DMS153 treated with DMSO at 0.1 percent for 48 hours (cell line): ENCODE measurements around the gene KISS1.

Source experiments
- DNase-seq: peaks from one replicate; lab custom pipeline; 2025; ENCODE audit not compliant: unreplicated experiment; lab: John Stamatoyannopoulos, UW

The KISS1 gene

DNA sequence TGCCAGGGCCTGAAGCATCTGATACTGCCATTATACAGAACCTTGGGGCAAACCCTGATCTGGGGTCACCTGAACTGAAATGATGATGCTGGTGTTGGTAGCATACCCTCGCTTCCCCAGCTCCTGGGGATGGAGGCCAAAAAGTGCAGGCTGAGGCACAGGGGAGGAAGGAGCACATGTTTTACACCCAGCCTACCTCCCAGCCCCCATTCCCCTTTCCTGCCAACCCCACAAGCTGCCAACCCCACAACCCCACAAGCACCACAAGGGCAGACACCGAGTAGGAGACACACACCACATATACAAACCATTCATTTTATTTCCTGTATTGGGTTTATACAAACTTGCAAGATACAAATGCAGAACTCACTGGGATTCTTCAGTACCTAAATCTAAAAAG lies 22.3 kb upstream of the KISS1 start:
- no peak for DNase-seq

DNA sequence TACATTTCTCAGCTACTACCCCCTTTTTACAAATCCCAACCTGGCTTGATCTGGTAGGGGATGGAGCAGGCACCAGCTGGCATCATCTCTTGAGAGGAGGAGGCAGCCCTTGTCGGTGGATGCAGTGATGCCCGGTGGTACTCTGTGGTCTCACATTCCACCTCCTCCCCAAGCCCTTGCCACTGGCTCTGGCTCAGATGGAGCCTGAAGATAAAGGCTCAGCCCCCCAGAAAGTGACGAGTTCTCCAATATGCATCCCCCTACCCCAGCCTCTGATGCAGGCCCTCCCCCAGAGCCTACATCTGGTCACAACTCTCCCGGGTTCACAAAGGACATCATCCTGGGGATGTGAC lies 21.3 kb upstream of the KISS1 start:
- DNase-seq: no peak

DNA sequence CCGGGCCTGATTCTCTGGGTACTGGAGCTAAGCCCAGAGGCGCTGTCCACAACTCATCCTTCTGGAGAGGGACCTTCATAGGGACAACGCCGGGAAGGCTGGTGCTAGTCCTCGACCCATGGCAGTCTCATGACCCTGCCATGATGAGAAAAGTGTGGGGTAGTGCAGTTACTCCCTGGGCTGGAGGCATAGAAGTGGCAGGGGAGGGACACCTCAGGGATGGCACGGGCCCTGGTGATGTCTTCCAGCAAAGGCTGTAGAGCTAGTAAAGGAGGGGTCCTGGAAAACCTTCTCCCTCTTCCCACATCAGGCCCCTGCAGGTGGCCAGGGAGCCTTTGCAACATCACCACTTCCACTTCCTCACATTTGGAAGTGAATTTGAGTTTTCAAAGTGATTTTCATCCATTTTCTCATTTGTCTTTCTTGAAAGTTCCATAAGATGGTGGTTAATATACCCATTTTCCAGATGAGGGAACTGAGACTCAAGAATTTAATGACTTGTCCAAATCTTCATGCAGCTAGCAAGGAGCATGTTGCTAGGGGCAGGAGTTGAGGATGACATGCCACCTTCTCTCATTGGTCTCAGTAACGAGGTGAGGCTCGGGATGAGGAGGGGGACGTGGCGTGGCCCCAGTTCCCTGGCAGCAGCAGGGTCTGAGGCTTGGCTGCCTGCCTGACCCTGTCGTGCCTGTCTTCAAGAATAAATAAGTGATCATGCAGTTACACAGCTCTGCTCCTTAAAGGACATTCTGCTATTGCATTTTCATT lies 20.8 kb upstream of the KISS1 start:
- no peak for DNase-seq

DNA sequence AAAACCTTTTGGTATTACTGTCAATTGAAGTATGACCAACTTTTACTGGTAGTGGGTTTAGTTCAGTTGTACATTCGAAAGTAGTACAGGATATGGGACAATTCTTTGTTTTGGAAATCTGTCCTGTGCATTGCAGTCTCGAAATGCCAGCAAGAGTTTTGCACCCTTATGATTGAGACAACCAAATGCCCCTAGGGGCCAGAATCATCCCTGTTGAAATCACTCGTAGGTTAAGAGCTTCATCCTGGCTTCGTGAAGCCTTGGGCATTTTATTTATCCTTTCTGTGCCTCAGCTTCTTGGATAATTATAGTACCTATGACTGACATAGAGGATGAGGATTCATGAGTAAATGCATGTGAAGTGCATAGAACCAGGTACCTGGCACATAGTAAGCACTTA lies 19.9 kb upstream of the KISS1 start:
- no peak for DNase-seq

DNA sequence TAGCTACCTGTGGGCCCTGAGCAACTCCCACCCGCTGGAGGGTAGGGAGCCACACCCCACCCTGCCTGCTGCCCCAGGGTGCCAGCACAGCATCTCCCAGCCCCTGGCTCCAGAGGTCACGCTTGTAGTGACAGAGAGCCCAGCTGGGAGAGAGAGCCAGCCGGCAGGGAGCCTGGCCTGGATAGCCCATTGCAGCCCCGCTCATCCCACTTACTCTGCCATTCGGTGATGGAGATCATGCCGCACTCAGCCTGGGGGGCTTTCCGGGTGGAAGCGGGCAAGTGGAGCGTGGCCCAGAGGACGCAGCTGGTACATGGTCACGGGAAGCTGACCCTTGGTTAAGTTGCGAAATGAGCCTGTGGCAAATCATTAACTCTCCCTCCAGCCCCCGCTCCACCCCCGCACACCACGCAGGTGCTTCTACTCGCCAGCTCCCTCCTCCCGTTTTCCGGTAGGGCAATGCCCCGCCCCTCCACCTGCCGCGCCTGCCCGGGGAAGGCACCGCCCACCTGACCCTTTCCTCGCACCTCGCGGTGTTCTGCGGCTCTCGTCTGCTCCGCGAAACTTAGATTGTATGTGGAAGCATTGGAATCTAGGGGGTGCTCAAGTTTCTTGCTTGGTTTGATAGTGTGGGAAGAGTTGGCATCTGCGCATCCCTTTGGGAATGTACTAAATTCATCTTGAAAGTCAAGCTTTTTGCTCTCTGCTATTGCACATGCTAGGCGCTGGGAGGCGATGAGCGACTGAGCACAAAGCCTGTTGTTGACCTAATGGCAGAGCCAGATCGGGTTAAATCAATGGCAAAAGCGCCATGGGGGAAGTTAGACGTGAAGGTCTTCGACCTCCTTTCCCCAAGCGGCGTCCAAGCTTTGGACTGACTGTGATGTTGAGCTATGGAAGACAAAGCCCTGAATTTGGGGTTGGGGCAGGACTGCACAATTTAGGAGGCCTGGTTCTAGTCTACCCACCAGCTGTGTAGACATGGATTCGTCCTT lies 17.7 kb upstream of the KISS1 start, which contains the start of gene GOLT1A:
GOLT1A (minus strand) TSS at position 321 of the 995 bp plus-strand sequence; CDS start at position 239, 82 bp downstream.
- peak; percentile 92 for DNase-seq

DNA sequence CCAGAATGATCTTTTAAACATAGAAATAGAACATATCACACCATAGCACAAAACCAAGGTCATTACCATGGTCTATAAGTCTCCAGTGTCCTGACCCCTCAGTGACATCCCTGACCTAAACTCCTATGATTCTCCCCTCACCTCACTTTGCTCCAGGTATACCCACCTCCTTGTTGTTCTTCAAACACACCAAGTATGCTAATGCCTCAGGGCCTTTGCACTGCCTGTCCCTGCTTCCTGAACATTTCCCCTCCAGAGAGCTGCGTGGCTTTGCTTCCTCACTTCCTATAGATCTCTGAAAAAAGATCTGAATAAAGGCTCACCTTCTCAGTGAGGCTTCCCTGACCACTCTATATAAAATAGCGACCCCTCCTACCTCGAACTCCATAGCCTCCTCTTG lies 16.4 kb upstream of the KISS1 start:
- no peak for DNase-seq

DNA sequence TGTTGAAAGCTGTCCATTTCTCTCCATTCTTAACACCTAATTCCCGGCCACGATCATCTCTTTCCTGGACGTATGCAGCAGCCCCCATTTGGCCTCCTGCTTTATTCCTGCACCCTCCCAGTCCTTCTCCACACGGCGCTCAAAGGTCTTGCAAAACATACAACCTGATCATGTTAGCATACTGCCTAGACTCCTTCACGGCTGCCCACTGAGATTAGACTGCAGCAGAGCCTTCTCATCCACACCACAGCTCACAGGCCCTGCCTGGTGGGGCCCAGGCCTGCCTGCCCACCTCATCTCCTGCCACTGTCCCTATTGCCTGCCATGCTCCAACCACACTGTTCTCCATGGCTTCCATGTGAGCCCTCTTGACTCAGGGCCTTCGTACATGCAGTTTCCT lies 14.8 kb upstream of the KISS1 start:
- DNase-seq: no peak

DNA sequence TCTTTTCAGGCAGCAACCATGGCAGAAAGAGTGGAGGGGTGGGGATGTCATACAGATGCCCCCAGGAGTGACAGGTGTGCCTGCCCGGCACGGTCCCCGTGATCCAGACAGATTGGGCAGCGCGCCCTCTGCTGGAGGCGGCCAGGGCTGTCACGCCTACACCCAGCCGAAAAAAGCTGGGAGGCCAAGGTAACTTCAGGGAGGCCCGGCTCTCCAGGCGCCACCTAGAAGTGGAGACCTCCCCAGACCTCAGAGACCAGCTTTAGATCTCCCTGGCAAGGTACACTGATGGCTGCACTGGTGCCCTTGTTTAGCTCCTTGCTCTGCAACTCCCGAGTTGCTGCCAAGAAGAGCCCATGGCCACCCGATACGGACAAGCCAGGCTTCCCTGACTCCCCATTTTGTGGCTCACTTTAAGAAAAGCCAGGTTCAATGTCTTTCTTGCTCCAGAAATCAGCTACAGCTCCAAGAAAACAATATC lies 10.9 kb upstream of the KISS1 start:
- peak; percentile 54 for DNase-seq

DNA sequence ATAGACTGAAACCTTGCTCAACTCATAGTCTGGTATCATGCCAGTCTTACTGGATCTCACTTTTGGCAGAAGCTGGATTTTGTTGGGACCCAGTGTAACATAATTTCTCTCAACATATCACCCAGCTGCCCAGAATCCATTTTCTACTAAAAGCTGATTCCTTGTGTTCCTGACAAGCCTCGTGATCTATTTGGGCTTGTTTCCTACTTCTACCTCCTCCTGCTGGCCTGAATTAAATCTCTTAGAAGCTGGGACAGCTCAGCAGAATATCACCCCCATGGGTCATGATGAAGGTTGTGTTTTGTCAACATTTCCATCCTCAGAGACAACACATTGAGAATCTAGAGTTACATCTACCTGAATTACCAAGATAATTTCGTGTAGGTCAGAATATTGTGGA lies 9.8 kb upstream of the KISS1 start:
- DNase-seq: no peak

DNA sequence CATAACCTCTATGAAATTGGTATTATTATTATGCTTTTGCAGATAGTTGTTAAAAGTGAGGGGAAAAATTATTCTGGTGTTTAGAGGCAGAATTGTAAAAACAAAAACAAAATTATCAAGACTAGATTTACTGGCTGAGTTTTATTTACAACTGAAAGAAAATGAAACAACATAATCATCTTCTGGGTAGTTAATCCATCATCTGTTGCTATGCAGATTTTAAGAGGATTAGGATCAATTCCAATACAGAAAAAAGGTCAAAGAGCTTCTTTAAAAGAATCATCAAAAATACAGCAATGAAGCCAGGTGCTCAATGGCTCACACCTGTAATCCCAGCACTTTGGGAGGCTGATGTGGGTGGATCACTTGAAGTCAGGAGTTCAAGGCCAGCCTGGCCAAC lies 9.2 kb upstream of the KISS1 start:
- DNase-seq: no peak

DNA sequence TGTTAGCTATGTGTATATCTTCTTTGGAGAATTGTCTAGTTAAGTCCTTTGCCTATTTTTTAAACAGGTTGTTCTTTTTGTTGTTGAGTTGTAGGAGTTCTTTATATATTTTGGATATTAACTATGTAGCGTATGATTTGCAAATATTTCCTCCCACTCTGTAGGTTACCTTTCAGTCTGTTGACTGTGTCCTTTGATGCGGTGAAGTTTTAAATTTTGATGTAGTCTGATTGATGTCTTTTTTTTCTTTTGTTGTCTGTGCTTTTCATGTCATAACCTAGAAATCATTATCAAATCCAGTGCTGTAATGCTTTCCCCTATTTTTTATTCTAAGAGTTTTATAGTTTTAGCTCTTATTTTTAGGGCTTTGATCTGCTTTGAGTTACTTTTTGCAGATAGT lies 8.7 kb upstream of the KISS1 start:
- DNase-seq: no peak

DNA sequence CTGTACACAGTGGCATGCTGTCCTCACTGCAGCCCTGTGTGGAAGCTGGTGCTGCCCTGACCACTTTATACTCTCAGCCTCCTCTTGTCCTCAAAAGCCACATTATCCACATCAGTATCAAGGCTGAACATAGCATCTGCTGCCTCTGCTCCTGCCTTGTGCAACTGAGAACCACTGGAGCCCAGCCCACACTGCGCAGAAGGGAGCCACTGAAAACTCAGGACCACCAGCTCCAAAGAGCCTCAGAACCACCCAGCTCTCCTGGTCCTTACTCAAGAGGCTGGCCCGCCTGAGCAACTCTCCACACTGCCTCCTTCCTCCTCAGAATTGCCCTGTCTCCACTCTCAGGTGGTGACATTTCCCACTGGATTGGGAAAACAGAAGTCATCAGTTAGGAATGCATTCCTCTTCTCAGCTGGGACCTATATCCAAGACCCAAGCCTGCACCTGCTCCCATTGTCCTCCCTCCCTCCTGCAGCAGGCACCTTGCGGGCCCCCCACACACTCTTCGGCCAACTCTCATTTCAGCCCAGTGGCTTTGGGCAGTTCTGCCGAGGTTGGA lies 7.0 kb upstream of the KISS1 start:
- no peak for DNase-seq

DNA sequence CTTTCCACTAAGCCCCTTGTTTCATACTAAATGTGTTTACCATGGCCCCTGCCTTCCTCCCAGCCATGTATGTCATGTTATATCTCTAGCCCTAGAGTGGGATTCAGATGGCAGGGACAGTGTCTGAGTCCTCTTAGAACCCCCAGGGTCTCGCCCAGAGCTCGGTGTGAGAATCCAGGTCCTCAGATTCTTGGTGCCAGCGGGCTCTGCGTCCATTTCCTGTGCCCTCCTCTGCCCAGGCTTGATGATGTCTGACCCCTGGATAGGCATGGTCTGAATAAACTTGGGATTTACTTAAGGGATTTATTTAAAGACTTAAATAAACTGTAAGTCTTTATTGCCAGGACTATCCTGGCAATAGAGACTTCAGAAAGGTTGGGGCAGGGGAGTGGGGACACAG lies 6.2 kb upstream of the KISS1 start:
- no peak for DNase-seq

DNA sequence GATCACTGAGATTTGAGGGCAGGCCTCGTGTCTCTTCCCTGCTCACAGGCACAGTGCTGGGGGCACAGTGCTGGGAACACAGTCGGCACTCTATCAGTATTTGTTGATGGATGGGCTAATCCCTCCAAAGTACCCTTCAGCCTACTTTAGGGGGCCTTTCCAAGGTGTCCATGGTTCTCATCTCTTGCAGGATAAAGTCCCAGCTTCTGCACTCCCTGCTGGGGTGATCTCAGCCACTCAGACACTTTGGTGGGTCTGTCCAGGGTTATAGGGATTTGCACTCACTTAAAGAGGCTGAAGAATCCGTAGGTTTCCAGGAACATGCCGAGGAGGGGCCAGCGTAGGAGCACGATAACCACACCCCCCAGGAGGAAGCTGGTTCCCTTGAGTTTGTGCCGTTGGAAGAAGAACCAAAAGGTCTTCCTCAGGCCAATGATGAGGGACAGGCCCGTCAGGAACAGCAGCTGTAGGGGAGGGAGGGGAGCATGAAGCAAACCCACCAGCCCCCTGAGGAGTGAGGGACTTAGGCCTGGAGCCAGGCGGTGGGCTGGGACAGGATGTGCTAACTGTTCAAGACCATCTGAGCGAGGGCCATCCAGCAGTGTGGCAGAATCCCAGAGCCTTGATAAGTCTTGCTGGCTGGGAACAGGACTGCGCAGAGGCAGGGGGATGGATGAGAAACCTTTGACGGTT lies 5.2 kb upstream of the KISS1 start:
- no peak for DNase-seq

DNA sequence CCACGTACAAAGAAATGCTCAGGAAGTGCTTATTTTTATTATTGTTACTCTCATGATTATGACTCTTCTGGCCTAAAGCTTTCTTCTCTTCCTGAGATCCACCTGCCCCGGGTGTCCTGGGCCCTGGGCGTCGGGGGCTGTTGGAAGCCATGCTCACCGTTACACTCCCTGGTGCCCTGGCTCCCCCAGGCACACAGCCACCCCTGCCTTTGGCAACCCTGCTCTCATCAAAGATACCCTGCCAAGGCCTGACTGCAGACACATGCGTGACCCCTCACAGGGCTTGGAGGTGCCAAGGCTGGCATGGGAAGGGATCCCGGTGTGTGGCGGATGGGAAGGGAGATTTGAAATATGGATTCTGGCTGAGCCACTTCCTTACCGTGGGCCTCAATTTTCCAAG lies 3.3 kb upstream of the KISS1 start:
- DNase-seq: no peak

DNA sequence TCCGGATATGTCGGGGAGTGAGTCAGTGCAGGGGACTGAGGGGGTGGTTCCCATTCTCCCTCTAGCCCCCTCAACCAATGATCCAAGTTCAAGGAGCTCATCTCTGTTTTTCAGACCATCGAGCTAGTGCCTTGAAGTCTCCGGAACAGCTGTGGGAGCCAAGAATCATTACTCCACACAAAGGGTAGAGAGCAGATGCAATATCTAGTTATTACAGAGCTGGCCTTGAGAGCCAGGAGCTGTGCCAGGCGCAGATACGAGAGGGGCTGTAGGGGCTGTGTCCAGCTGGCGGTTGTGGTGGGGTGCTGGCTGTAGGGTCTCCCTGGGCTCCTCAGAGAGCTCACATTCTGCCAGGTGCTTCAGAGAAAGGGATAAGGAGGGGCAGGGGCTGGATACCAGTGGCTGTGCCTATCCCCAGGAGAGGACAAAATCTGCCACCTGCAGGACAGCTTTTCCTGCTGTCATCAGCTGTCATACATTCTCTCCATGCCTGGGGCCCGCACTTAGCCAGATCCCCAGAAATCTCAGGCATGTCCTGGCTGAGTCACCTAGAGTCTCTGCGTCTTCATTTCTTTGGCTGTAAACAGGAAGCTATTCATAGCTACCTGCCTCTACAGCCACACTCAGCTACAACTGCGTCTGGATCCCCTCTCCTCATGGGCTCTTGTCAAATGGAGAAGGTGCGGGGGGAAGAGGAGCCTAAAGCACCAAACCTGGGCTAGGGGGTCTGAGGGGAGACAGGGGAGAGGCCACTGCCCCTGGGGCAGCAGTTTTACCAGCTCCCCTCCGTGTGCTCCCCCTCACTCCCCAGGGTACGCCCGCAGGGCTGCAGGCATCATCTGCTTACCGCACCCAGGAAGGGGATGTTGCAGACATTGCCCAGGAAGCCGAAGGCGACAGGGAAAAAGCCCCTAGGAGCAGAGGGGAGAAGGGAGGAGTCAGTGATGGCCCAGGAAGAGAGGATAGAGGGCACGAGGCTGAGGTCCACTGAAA lies 2.4 kb upstream of the KISS1 start:
- no peak for DNase-seq

DNA sequence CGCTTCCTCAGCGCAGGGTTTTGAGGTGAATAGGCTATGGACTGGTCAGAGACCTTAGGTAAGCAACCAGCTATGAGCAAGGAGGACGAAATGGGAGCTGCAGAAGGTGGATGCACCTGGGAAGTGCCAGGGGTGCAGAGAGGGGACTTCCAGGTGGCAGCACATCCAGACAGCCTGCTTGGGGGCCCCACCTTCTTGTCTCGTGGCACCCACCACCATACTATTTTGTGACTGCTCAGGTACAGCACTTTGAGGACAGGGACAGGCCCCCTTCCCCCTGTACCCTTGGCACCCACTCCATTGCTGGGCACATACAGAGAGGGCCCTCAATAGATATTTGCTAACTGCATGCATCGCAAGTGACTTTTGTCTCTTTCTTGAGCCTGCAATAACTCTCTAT lies 777 bp upstream of the KISS1 start:
- no peak for DNase-seq

DNA sequence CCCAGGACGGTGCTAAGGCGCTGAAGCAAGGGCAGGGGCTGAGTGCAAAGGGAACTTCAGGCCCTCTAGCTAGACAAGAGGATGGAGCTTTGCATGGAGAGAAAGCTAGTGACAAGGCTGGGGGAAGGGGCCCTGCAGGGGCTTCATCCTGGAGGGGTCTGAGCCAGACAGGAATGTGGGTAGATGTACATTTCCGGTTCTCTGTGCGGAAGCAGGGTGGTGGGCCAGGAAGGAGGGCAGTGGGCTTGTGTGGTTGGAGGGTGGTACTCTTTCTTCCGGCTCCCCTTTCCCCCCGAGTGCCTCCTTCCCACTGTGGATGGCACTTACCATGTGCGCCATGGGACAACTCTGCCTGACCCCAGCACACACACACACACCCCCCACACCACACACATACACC lies 1.5 kb downstream of the KISS1 start:
- DNase-seq: no peak

DNA sequence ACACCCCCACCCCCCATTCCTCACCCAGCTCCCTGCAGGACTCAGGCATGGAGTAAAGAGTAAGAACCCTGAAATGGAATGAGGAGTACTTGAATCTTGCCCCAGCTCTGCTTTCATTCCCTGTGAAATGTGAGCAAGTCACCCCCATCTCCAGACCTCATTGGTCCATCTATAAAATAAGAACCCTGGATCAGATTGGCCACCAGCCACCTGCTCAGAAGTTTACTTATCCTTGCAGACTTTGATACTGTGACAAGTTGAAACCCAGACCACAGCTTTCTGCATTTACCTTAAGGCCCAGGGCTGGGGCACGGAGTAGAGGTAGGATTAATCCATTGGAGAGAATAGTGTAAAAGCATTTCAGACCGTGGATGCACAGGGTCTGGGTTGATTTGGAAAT lies 2.2 kb downstream of the KISS1 start:
- no peak for DNase-seq
